HepG2 (cell line): ENCODE results near the gene PSMD1. TPM values are rescaled to one million over a fixed set of nuclear protein-coding genes. Genes with fewer than 3 reads are reported as not detected.
"Not testable (repeated sequence)": the region's sequence is repeated elsewhere in the genome, so short reads cannot be mapped to it uniquely, and the experiment has no call there.

Experiments used
- ATAC-seq: fragments of 200-7000 bp; cut with Tn5 transposase; 3 replicates; pipeline ENCODE4 v1.9.1; 2020; ENCODE audit warnings: mild to moderate bottlenecking, moderate library complexity
- BruUV-seq: library from RNA; stranded (reverse); fragments of 400-500 nt; replicated peaks from 2 replicates; lab custom pipeline; 2021; lab: Mats Ljungman, UMichigan
- CTCF ChIA-PET: fragments of 300-600 bp; formaldehyde crosslinking; extraction: SDS; loops from one replicate; lab custom pipeline; 2021; ENCODE audit warnings: low total read pairs, inconsistent platforms, low intra/inter-chr PET ratio; lab: Yijun Ruan, JAX
- POLR2A ChIA-PET: fragments of 350-600 bp; sonication (Branson Sonifier 250); formaldehyde crosslinking; loops from one replicate; lab custom pipeline; 2020; ENCODE audit warnings: antibody characterized with exemption, inconsistent platforms; lab: Yijun Ruan, JAX
- DNase-seq: peaks from one replicate; pipeline ENCODE4 v3.0.0-alpha.2; 2015; ENCODE audit warnings: low spot score
- FAIRE-seq: peaks from 3 replicates; lab custom pipeline; 2011; peaks lifted over from hg19 to GRCh38; lab: Jason Lieb, UNC
- H2AFZ ChIP-seq: one replicate; pipeline ENCODE4 v1.6.1; 2011; ENCODE audit warnings: low read length, inconsistent platforms
- H3K27ac ChIP-seq: fragments of 300-600 bp; 3 replicates; pipeline ENCODE4 v1.8.0; 2011; ENCODE audit warnings: mixed run types, mild to moderate bottlenecking, mixed read lengths, low read length, inconsistent platforms; ENCODE audit not compliant: insufficient read depth; ENCODE audit errors: extremely low read length
- H3K27me3 ChIP-seq, 2 experiments: fragments of 200-600 bp in 1 of 2; 2 replicates in 1 of 2; 3 replicates in 1 of 2; pipeline versions ENCODE4 v1.6.0 to v1.8.0; 2011; ENCODE audit warnings: low read length in 2 of 2, mild to moderate bottlenecking in 2 of 2, moderate library complexity in 2 of 2, inconsistent platforms in 1 of 2; ENCODE audit not compliant: insufficient read depth in 2 of 2, control insufficient read depth in 1 of 2
- H3K36me3 ChIP-seq, 2 experiments: fragments of 200-600 bp in 1 of 2; replicated peaks in 1 of 2; 2 replicates in 1 of 2; 3 replicates in 1 of 2; pipeline versions ENCODE4 v1.5.1 to v1.8.0; 2011; ENCODE audit warnings: low read length in 2 of 2, inconsistent platforms in 1 of 2; ENCODE audit not compliant: insufficient read depth in 2 of 2, control insufficient read depth in 1 of 2
- H3K4me1 ChIP-seq: 2 replicates; pipeline ENCODE4 v1.5.1; 2012; ENCODE audit warnings: low read length, inconsistent platforms; ENCODE audit not compliant: insufficient read depth
- H3K4me2 ChIP-seq: 2 replicates; pipeline ENCODE4 v1.6.0; 2011; ENCODE audit warnings: low read depth, low read length, inconsistent platforms
- H3K4me3 ChIP-seq, 3 experiments: fragments of 200-600 bp in 1 of 3; sonication (generic), shearing (Covaris generic) in 1 of 3; replicated peaks in 1 of 3; 2 replicates each; pipeline ENCODE4 v1.5.1; 2011 to 2016; ENCODE audit warnings: low read length in 3 of 3, inconsistent platforms in 2 of 3, low read depth in 2 of 3, mild to moderate bottlenecking in 2 of 3, control low read depth in 1 of 3, mixed read lengths in 1 of 3; ENCODE audit not compliant: insufficient read depth in 1 of 3
- H3K79me2 ChIP-seq: one replicate; pipeline ENCODE4 v1.6.1; 2011; ENCODE audit warnings: low read length, inconsistent platforms; ENCODE audit not compliant: insufficient read depth
- H3K9ac ChIP-seq: 2 replicates; pipeline ENCODE4 v1.6.0; 2011; ENCODE audit warnings: mild to moderate bottlenecking, low read depth, low read length, inconsistent platforms; ENCODE audit not compliant: insufficient read depth
- H3K9me3 ChIP-seq: 2 replicates; pipeline ENCODE4 v1.5.1; 2012; ENCODE audit warnings: mild to moderate bottlenecking, low read length
- H4K20me1 ChIP-seq: 2 replicates; pipeline ENCODE4 v1.6.0; 2011; ENCODE audit warnings: inconsistent platforms, mild to moderate bottlenecking, low read length, moderate library complexity; ENCODE audit not compliant: insufficient read depth
- BHLHE40 ChIP-seq: IDR thresholded peaks from 2 replicates; pipeline ENCODE4 v1.6.1; 2011; ENCODE audit warnings: low read length, improper control_type of control experiment
- CC2D1A ChIP-seq: sonication (generic); formaldehyde crosslinking; IDR thresholded peaks from 2 replicates; pipeline ENCODE4 v1.8.1; 2023; ENCODE audit warnings: mild to moderate bottlenecking, missing genetic modification reagents
- FOSL2 ChIP-seq: sonication (generic); formaldehyde crosslinking; IDR thresholded peaks from 2 replicates; pipeline ENCODE4 v1.4.0; 2020; ENCODE audit warnings: missing genetic modification reagents
- GPN1 ChIP-seq: sonication (generic); formaldehyde crosslinking; IDR thresholded peaks from 2 replicates; pipeline ENCODE4 v1.5.1; 2020; ENCODE audit warnings: missing genetic modification reagents, borderline replicate concordance
- HOXA3 ChIP-seq: sonication (generic); formaldehyde crosslinking; IDR thresholded peaks from 2 replicates; pipeline ENCODE4 v1.5.0; 2020; ENCODE audit warnings: missing genetic modification reagents
- KDM6A ChIP-seq: IDR thresholded peaks from 2 replicates; pipeline ENCODE4 v1.6.1; 2016; ENCODE audit warnings: low read depth
- MEF2D ChIP-seq: sonication (generic); formaldehyde crosslinking; IDR thresholded peaks from 2 replicates; pipeline ENCODE4 v1.5.1; 2020; ENCODE audit warnings: mild to moderate bottlenecking, missing genetic modification reagents
- MLLT10 ChIP-seq: sonication (generic); formaldehyde crosslinking; IDR thresholded peaks from 2 replicates; pipeline ENCODE4 v1.4.0; 2020; ENCODE audit warnings: missing genetic modification reagents
- MYNN ChIP-seq: sonication (generic); formaldehyde crosslinking; IDR thresholded peaks from 2 replicates; pipeline ENCODE4 v1.4.0; 2020; ENCODE audit warnings: mild to moderate bottlenecking, low read depth, missing genetic modification reagents
- NRL ChIP-seq: sonication (generic); formaldehyde crosslinking; IDR thresholded peaks from 2 replicates; pipeline ENCODE4 v1.5.0; 2020; ENCODE audit warnings: missing genetic modification reagents, mild to moderate bottlenecking, moderate library complexity, borderline replicate concordance
- RAD21 ChIP-seq: fragments of 450-650 bp; formaldehyde crosslinking; IDR thresholded peaks from 2 replicates; pipeline ENCODE4 v1.5.0; 2020; ENCODE audit warnings: mild to moderate bottlenecking
- TBX3 ChIP-seq: fragments of 450-650 bp; IDR thresholded peaks from 2 replicates; pipeline ENCODE4 v1.6.1; 2017; ENCODE audit warnings: antibody characterized with exemption, mild to moderate bottlenecking, inconsistent platforms, borderline replicate concordance
- XBP1 ChIP-seq: sonication (generic); formaldehyde crosslinking; IDR thresholded peaks from 2 replicates; pipeline ENCODE4 v1.5.0; 2020; ENCODE audit warnings: missing genetic modification reagents
- ZC3H13 ChIP-seq: sonication (generic); formaldehyde crosslinking; IDR thresholded peaks from 2 replicates; pipeline ENCODE4 v1.8.1; 2023; ENCODE audit warnings: mild to moderate bottlenecking, missing genetic modification reagents, moderate library complexity
- ZNF20 ChIP-seq: sonication (generic); formaldehyde crosslinking; IDR thresholded peaks from 2 replicates; pipeline ENCODE4 v1.4.0; 2020; ENCODE audit warnings: mild to moderate bottlenecking, moderate library complexity, missing genetic modification reagents
- ZNF230 ChIP-seq: sonication (generic); formaldehyde crosslinking; IDR thresholded peaks from 2 replicates; pipeline ENCODE4 v1.4.0; 2020; ENCODE audit warnings: mild to moderate bottlenecking, missing genetic modification reagents
- ZNF337 ChIP-seq: sonication (generic); formaldehyde crosslinking; IDR thresholded peaks from 2 replicates; pipeline ENCODE4 v1.5.1; 2020; ENCODE audit warnings: missing genetic modification reagents, low read depth, mild to moderate bottlenecking, borderline replicate concordance
- ZNF510 ChIP-seq: sonication (generic); formaldehyde crosslinking; IDR thresholded peaks from 2 replicates; pipeline ENCODE4 v1.4.0; 2020; ENCODE audit warnings: low read depth, mild to moderate bottlenecking, missing genetic modification reagents
- ZNF652 ChIP-seq: IDR thresholded peaks from 2 replicates; pipeline ENCODE4 v1.6.1; 2016; ENCODE audit warnings: low read depth, borderline replicate concordance
- WGBS: methylation state at CpG from one replicate; pipeline ENCODE4 v1.1.6; 2017; ENCODE audit warnings: low lambda C conversion rate; 5-methylcytosine and 5-hydroxymethylcytosine counted together
- in situ Hi-C: cut with HindIII; loops from 2 replicates; pipeline ENCODE4 v1.10.0; 2017; ENCODE audit warnings: low pct_unique_long_range_greater_than_20kb; ENCODE audit not compliant: extremely low pct_ligation_motif_present
- intact Hi-C: fragments of 100-400 bp; cut with micrococcal nuclease; formaldehyde crosslinking; loops from one replicate; pipeline ENCODE4 v1.10.0; 2022; ENCODE audit not compliant: unreplicated experiment
- polyA plus RNA-seq, 8 experiments: library from polyadenylated mRNA; depleted of rRNA in 3 of 8; stranded (reverse) in 7 of 8; unstranded in 1 of 8; fragments of >200 nt; fragmentation: Illumina TruSeq in 4 of 8; extraction: Trizol in 4 of 8; gene quantifications; 2 replicates each; pipeline versions ENCODE4 v1.2.1 to v1.2.3, GENCODE V29; 2011 to 2016; ENCODE audit warnings: low read depth in 4 of 8, missing spikeins in 1 of 8, mixed read lengths in 1 of 8; ENCODE audit not compliant: insufficient read depth in 1 of 8
- total RNA-seq, 5 experiments: library from RNA; depleted of rRNA; stranded (reverse); fragments of >200 nt; fragmentation: Illumina TruSeq; extraction: Trizol; gene quantifications; 2 replicates each; pipeline ENCODE4 v1.2.3, GENCODE V29; 2016; ENCODE audit warnings: low read depth in 1 of 5
- TF ChIP-seq, protein P1 (sequence below): sonication (generic); formaldehyde crosslinking; conservative IDR thresholded peaks from 2 replicates; pipeline ENCODE4 v1.8.1; 2023; ENCODE audit warnings: missing genetic modification reagents

PSMD1 gene
- total and polyA plus RNA-seq, 2 of the 13 experiments (the other 11 are each of a cell fraction or from before 2014, with no cell fraction given) = 136 to 191 TPM

DNA sequence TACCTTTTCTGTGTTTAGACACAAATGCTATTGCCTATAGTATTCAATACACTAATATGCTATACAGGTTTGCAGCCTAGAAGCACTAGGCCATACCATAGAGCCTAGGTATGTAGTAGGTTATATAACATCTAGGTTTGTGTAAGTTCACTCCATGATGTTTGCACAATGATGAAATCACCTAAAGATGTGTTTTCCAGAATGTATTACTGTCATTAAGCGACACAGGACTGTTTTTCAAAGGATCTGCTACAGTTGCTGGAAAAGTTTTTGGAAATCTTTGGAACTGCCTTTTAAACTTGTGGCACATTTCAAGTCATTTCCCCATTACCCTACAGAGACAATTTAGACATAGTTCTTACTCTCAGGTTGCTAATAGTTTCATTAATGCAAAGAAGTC is 9.3 kb downstream of the PSMD1 start (continued):
- TF ChIP-seq KDM6A (CRISPR knock-in tag) (no peak), ZNF20 (CRISPR knock-in tag) (no peak), TBX3 (no peak), FOSL2 (CRISPR knock-in tag) (peak; percentile 22; the same call in 1 of the 2 replicates), HOXA3 (CRISPR knock-in tag) (no peak), BHLHE40 (no peak), ZNF230 (CRISPR knock-in tag) (no peak), ZNF652 (CRISPR knock-in tag) (no peak), XBP1 (CRISPR knock-in tag) (no peak), MYNN (CRISPR knock-in tag) (no peak), MLLT10 (CRISPR knock-in tag) (no peak), NRL (CRISPR knock-in tag) (no peak), ZNF510 (CRISPR knock-in tag) (no peak), CC2D1A (no peak), RAD21 (CRISPR knock-in tag) (no peak), ZC3H13 (no peak), MEF2D (CRISPR knock-in tag) (peak; percentile 43; the same call in 1 of the 2 replicates), GPN1 (CRISPR knock-in tag) (no peak)

- H3K9ac ChIP-seq, H3K79me2 ChIP-seq, in situ Hi-C loops, ATAC-seq, H3K27me3 ChIP-seq, BruUV-seq, H3K4me2 ChIP-seq, DNase-seq, H3K4me3 ChIP-seq, H4K20me1 ChIP-seq, FAIRE-seq, CTCF ChIA-PET, H2AFZ ChIP-seq, H3K9me3 ChIP-seq, intact Hi-C loops: not testable (repeated sequence)
- POLR2A ChIA-PET = interaction anchor here (0.7 to 1.5 kb wide), 4 partner anchors 9 to 17 kb away, joined by 3 to 16 read pairs (median 6); no protein-coding TSS in a partner anchor
- H3K36me3 ChIP-seq = peaks cover 24 to 80% of the 10 kb centered on the region in 2 experiments
- H3K27ac ChIP-seq = peak overlapping the region; percentile 8
- H3K4me1 ChIP-seq = peaks cover 41% of the 10 kb centered on the region
- TF ChIP-seq ZNF337 (CRISPR knock-in tag) = 0 out of 2 replicates have a peak, but pooled peaks have one; percentile 32
- TF ChIP-seq, protein P1, sequence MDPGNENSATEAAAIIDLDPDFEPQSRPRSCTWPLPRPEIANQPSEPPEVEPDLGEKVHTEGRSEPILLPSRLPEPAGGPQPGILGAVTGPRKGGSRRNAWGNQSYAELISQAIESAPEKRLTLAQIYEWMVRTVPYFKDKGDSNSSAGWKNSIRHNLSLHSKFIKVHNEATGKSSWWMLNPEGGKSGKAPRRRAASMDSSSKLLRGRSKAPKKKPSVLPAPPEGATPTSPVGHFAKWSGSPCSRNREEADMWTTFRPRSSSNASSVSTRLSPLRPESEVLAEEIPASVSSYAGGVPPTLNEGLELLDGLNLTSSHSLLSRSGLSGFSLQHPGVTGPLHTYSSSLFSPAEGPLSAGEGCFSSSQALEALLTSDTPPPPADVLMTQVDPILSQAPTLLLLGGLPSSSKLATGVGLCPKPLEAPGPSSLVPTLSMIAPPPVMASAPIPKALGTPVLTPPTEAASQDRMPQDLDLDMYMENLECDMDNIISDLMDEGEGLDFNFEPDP (CRISPR knock-in tag) = 0 out of 2 replicates have a peak, but pooled peaks have one; percentile 38
- 94% methylated on average over 8 of the region's 8 CpGs for WGBS
Observed at GRCh38 chr2:231067531-231067930, 10.9 kb downstream of the PSMD1 start.
